Spinal cord (tissue), 10 donors: ENCODE results near the gene PLXNA4. TPM values are rescaled to one million over a fixed set of nuclear protein-coding genes. Genes with fewer than 3 reads are reported as not detected.

ENCODE experiments used
- DNase-seq, 6 donors: peaks; one replicate each; pipeline versions ENCODE4 v3.0.0 to v3.0.0-alpha.2; 2013 to 2015; ENCODE audit warnings: low spot score in 6 of 6, low read depth in 4 of 6
- H3K27ac ChIP-seq: one replicate; pipeline ENCODE4 v1.5.1; 2013; ENCODE audit warnings: low read depth, low read length, control low read depth
- H3K27me3 ChIP-seq: one replicate; pipeline ENCODE4 v1.6.1; 2013; ENCODE audit warnings: low read length; ENCODE audit not compliant: control insufficient read depth, insufficient read depth
- H3K36me3 ChIP-seq: one replicate; pipeline ENCODE4 v1.6.1; 2013; ENCODE audit warnings: low read length; ENCODE audit not compliant: control insufficient read depth, insufficient read depth
- H3K4me1 ChIP-seq: one replicate; pipeline ENCODE4 v1.6.1; 2013; ENCODE audit warnings: low read length; ENCODE audit not compliant: control insufficient read depth, insufficient read depth
- H3K4me3 ChIP-seq: one replicate; pipeline ENCODE4 v1.5.1; 2013; ENCODE audit warnings: low read depth, low read length, control low read depth
- H3K9me3 ChIP-seq: one replicate; pipeline ENCODE4 v1.6.1; 2013; ENCODE audit warnings: low read length; ENCODE audit not compliant: control insufficient read depth, insufficient read depth
- WGBS: methylation state at CpG from one replicate; pipeline ENCODE4 v1.1.5; 2013; ENCODE audit warnings: missing lambda C conversion rate; ENCODE audit not compliant: insufficient coverage; 5-methylcytosine and 5-hydroxymethylcytosine counted together
- polyA plus RNA-seq, 2 donors: library from polyadenylated mRNA; unstranded; fragments of 120-200 nt; gene quantifications; one replicate each; pipeline ENCODE4 v1.2.1, GENCODE V29; 2013; ENCODE audit not compliant: insufficient read length in 2 of 2
- total RNA-seq, 2 donors: library from RNA; depleted of rRNA in 1 of 2; stranded (reverse); fragments of 120-200 nt in 1 of 2; fragments of >200 nt in 1 of 2; gene quantifications; one replicate each; pipeline versions ENCODE4 v1.2.3 to v1.2.4, GENCODE V29; 2013 to 2014
- donor health status: healthy.

The PLXNA4 gene
- total and polyA plus RNA-seq, 4 donors: 13.8 to 29.7 (median 23.2) TPM

GRCh38 chr7:132095111-132095765 lies 481.0 kb downstream of the PLXNA4 start:
- Histone ChIP-seq H3K9me3 (no peaks in the 10 kb centered on the region), H3K27ac (no peak overlapping the region), H3K4me1 (no peaks in the 10 kb centered on the region), H3K27me3 (no peaks in the 10 kb centered on the region), H3K36me3 (no peaks in the 10 kb centered on the region), H3K4me3 (no peak overlapping the region)
- no peak for DNase-seq
- WGBS: 78% methylated on average over 5 of the region's 5 CpGs

DNA sequence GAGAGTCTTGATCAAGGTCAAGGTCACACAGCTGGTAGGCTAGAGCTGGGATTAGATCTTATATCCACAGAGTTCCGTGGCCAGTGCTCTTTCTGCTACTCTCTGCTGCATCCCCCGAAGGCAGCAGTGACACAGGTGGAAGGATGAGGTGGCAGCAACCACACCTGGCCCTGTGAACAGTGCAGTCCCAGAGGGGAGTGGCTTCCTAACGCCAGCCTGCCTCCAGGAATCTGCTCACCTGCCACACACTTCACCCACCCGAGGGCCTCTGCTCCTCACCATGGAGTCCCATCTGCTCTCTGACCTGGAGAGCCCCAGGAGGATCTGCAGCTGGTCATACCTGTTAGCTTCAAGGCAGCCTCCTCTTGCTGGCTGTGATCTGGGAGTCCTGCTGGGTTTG lies 484.2 kb downstream of the PLXNA4 start:
- no peak overlapping the region for H3K27ac ChIP-seq
- no peaks in the 10 kb centered on the region for H3K27me3 ChIP-seq
- no peak overlapping the region for H3K4me3 ChIP-seq
- no peaks in the 10 kb centered on the region for H3K4me1 ChIP-seq
- 100% methylated on average over 3 of the region's 4 CpGs for WGBS
- H3K9me3 ChIP-seq: no peaks in the 10 kb centered on the region
- DNase-seq: no peak
- H3K36me3 ChIP-seq: no peaks in the 10 kb centered on the region

- Histone ChIP-seq H3K27me3 (no peaks in the 10 kb centered on the region), H3K4me1 (no peaks in the 10 kb centered on the region), H3K27ac (no peak overlapping the region), H3K9me3 (no peaks in the 10 kb centered on the region), H3K36me3 (no peaks in the 10 kb centered on the region), H3K4me3 (no peak overlapping the region)
- WGBS: 86% methylated on average over 1 of the region's 1 CpG
- no peak for DNase-seq
Observed at GRCh38 chr7:132091706-132092105, 484.6 kb downstream of the PLXNA4 start.

- H3K27me3 ChIP-seq: no peaks in the 10 kb centered on the region
- H3K4me1 ChIP-seq: no peaks in the 10 kb centered on the region
- no peaks in the 10 kb centered on the region for H3K9me3 ChIP-seq
- no peak overlapping the region for H3K4me3 ChIP-seq
- no peak for DNase-seq
- H3K27ac ChIP-seq: no peak overlapping the region
- no peaks in the 10 kb centered on the region for H3K36me3 ChIP-seq
- WGBS: 40% methylated on average over 1 of the region's 4 CpGs
Observed at GRCh38 chr7:132090444-132090843, 485.8 kb downstream of the PLXNA4 start.

DNA sequence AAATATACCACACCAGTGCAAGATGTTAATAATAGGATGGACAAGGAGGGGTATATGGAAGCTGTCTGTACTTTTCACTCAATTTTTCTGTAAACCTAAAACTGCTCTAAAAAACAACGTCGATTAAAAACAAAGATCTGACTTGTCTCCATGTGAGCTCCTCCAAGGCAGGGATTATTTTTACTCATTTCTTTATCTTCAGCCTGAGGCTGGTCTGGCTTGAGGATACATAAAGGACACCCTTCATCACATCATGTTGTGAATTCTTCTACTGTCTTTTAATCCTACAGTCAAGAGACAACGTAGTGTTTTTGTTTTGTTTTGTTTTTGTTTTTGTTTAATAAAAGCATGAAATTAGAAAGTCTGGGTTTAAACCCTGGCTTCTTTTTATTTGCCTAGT lies 486.9 kb downstream of the PLXNA4 start:
- H3K36me3 ChIP-seq: no peaks in the 10 kb centered on the region
- H3K4me3 ChIP-seq: no peak overlapping the region
- WGBS: 80% methylated on average over 1 of the region's 3 CpGs
- no peaks in the 10 kb centered on the region for H3K4me1 ChIP-seq
- no peaks in the 10 kb centered on the region for H3K9me3 ChIP-seq
- DNase-seq: no peak
- H3K27me3 ChIP-seq: no peaks in the 10 kb centered on the region
- H3K27ac ChIP-seq: no peak overlapping the region

- no peaks in the 10 kb centered on the region for H3K27me3 ChIP-seq
- WGBS: 93% methylated on average over 1 of the region's 2 CpGs
- H3K9me3 ChIP-seq: no peaks in the 10 kb centered on the region
- H3K36me3 ChIP-seq: no peaks in the 10 kb centered on the region
- peaks cover 6% of the 10 kb centered on the region for H3K4me1 ChIP-seq
- H3K27ac ChIP-seq: no peak overlapping the region
- H3K4me3 ChIP-seq: no peak overlapping the region
- no peak for DNase-seq
Observed at GRCh38 chr7:132087421-132087820, 488.8 kb downstream of the PLXNA4 start.

DNA sequence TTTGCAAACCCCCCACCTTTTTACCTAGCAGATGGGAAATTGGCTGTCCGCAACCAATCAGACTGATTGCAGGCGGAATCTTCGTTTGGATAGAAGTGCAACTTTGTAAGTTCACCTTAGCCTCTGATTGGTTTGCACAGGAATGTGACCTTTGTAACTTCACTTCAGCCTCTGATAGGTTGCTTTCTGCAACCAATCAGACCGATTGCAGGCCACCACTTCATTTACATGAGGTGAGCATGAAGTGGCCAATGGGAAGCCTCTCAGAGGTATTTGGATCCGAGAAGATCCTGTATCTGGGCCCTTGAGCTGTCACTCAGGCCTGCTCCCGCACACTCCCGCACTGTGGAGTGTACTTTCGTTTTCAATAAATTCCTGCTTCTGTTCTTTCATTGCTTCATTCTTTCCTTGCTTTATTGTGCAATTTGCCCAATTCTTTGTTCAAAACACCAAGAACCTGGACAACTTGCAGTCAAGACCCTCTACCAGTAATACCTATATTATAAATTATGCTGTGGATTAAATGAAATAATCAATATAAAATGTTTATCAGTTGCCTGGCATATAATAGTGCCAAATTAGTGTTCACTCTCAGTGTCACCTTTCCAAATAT lies 491.4 kb downstream of the PLXNA4 start:
- 91% methylated on average over 7 of the region's 8 CpGs for WGBS
- no peaks in the 10 kb centered on the region for H3K27me3 ChIP-seq
- H3K36me3 ChIP-seq: no peaks in the 10 kb centered on the region
- no peak for DNase-seq
- H3K27ac ChIP-seq: no peak overlapping the region
- H3K4me1 ChIP-seq: peaks cover 6% of the 10 kb centered on the region
- no peaks in the 10 kb centered on the region for H3K9me3 ChIP-seq
- no peak overlapping the region for H3K4me3 ChIP-seq

DNA sequence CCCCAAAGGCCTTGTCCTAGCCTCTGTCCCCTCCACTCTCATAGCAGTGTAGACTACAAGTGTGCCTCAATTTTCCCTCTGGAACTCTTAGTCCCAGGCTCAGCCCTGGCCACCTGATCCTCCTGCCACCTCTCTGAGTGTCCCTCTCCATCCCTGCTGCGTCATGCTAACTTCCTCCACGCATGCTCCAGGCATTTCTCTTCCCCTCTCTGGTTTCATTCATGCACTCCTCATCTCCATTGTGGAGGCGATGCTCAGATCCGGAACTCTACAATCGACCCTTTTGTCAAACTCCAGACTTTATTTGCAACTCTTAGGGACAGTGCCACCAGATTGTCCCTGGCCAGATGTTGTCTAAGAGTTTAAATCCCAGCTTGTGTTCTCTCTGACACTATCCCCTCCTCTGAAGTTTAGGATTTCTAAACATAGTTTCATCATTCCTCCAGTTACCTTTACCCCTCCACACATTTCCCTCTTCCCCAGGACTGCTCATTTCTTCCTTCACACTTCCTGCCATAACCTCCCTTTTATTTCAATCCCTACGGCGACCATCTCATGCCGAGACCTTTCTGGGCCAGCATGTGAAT lies 492.6 kb downstream of the PLXNA4 start:
- 71% methylated on average over 5 of the region's 8 CpGs for WGBS
- peaks cover 6% of the 10 kb centered on the region for H3K4me1 ChIP-seq
- no peaks in the 10 kb centered on the region for H3K9me3 ChIP-seq
- H3K27me3 ChIP-seq: no peaks in the 10 kb centered on the region
- no peak overlapping the region for H3K27ac ChIP-seq
- no peaks in the 10 kb centered on the region for H3K36me3 ChIP-seq
- DNase-seq: no peak
- H3K4me3 ChIP-seq: no peak overlapping the region

- Histone ChIP-seq H3K27ac (no peak overlapping the region), H3K36me3 (no peaks in the 10 kb centered on the region), H3K4me3 (no peak overlapping the region), H3K27me3 (no peaks in the 10 kb centered on the region), H3K4me1 (peaks cover 6% of the 10 kb centered on the region), H3K9me3 (no peaks in the 10 kb centered on the region)
- DNase-seq: no peak
- 75% methylated on average over 8 of the region's 10 CpGs for WGBS
Observed at GRCh38 chr7:132083126-132083525, 493.1 kb downstream of the PLXNA4 start.

- no peak for DNase-seq
- Histone ChIP-seq H3K27me3 (no peaks in the 10 kb centered on the region), H3K9me3 (no peaks in the 10 kb centered on the region), H3K4me1 (peaks cover 6% of the 10 kb centered on the region), H3K27ac (no peak overlapping the region), H3K36me3 (no peaks in the 10 kb centered on the region), H3K4me3 (no peak overlapping the region)
- WGBS: no CpG with 5 or more reads among the region's 1 CpG
Observed at GRCh38 chr7:132082394-132082793, 493.9 kb downstream of the PLXNA4 start.
